NCI-H1694 treated with DMSO at 0.1 percent for 48 hours (cell line): Measurements from ENCODE around the gene PCNX4.

Experiments used
- DNase-seq: peaks from one replicate; lab custom pipeline; 2025; lab: John Stamatoyannopoulos, UW

PCNX4 gene

DNA sequence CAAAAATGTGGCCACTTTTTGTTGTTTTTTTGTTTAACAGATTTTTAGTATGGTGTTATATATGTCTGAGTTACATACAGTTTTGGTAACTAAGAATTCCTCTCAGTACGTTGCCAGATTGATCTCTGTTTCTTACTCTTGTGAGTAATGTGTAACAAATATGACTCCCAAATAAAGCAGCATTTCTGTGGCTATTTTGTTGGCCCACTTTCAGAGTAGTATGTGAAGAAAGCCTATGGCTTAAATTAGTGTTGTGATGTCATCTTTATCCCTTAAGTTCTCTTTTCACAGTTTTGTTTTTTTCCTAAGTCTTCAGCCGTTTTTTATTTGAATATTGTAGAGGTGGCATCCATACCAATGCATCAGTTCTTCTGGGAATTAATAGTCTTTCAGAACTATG, 10.7 kb downstream of the PCNX4 start:
- DNase-seq: no peak

DNA sequence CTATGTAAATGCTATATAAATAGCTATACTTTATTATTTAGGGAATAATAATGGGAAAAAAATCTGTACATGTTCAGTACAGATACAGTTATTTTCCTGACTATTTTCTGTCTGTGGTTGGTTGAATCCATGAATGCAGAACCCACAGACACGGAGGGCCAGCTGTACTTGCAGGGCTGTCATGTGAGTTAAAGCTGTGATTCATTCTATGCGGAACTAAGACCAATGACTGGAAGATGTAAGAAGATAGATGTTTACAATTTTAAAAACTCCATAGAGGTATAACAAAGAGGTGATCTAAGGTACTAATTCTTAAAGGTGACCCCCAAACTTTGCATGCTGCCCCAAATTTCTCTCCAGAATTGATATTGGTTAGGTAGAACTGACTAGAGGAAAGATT, 14.6 kb downstream of the PCNX4 start:
- DNase-seq: no peak

DNA sequence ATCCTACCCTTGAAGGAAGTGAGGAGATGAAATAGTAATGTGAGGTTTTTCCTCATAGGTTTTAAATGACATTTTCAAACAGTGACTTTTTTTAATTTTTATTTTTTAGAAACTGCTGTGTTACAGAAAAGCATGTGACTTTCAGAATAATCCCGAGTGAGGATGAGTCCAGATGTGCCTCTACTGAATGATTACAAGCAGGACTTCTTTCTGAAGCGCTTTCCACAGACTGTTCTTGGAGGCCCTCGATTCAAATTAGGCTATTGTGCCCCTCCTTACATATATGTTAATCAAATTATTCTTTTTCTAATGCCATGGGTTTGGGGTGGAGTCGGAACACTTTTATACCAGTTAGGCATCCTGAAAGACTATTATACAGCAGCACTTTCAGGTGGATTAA, 15.8 kb downstream of the PCNX4 start:
- DNase-seq: no peak

DNA sequence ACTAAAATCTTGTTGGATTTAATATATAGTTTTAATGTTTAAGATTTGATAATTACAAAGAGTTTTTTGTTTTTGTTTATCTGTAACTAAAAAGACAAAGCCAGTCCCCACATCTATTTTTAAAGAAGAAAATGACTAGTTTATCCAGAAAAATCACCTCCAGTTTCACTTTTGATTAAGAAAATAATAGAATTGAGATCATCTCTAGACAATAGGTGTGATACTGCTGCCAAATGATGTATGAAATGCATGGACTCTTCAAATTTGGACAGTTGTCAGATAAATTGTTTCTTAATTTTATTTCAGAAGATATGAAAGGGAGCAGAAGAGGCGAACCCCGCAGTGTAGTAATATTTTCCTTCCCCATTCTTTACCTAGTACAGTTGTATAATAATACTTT, 20.0 kb downstream of the PCNX4 start:
- no peak for DNase-seq

DNA sequence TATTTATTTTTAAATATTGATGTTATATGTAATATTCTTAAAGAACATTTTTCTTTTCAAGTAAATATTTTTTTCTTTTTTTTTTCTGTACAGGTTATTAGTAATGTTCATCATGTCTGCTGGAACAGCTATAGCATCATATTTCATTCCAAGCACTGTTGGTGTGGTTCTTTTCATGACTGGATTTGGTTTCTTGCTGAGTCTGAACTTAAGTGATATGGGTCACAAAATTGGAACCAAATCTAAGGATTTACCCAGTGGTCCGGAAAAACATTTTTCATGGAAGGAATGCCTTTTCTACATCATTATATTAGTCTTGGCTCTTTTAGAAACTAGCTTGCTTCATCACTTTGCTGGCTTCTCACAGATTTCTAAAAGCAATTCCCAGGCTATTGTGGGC, 23.2 kb downstream of the PCNX4 start:
- DNase-seq: no peak

DNA sequence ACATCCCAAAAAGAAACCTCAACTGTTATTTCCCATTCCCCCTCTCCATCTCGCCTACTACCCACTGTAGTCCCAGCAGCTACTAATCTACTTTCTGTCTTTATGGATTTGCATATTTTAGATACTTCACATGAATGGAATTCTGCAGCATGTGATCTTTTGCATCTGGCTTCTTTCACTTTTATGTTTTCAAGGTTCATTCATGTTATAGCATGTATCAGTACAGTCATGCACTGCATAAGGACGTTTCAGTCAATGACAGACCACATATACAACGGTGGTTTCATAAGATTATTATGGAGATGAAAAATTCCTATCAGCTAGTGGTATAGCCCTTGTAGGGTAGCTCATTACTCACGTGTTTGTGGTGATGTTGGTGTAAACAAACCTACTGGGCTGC, 24.5 kb downstream of the PCNX4 start:
- DNase-seq: no peak

DNA sequence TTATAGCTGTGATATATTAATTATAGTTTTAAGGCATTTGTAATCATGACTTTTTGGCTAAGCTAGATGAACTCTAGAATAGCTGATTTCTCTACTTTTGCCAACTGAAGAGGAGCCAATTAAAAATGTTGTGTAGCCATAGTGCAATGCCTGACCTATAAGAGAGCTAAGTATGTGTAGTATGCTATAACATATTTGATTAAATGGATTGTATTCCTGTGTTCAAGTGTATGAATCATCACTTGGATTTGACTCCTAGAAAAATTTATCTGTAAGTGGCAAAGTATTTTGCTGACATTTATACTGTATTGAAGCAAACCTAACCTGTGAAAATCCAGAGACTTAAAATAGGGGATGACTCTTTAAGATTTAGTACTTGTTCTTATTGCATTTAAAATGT, 34.2 kb downstream of the PCNX4 start:
- no peak for DNase-seq

DNA sequence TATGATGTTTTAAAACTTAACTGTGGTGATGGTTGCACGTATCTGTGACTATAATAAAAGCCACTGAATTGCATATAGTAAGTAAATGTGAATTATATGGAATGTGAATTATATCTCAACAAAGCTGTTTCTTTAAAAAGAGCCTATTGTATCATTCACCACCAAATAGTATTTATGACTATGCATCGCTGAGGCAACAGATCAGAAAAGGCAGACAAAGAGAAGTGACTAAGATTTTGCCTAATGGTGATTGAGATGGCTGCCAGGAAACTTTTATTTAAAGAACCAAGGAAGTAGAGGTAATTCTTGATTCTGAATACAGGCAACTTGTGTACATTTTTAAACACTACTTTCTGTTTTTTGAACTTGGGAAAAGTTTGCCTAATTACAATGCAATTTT, 41.8 kb downstream of the PCNX4 start:
- no peak for DNase-seq

DNA sequence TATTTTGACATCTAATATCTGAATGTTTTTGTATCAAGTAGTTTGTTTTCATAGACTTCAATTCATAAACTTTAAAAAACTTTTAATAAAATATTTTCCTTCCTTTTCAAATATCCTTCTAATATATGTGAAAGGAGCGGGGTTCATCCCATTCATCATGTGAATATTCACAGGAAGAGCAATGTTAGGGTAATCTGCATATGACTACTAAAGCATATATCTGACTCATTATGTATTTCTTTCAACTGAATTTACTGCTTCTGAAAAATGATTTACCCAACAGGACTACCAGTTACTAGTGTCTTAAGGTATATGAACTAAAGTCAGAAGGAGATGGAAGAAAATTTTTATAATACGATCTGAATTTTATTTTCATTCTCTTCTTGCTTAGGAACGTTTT, 43.0 kb downstream of the PCNX4 start:
- no peak for DNase-seq

DNA sequence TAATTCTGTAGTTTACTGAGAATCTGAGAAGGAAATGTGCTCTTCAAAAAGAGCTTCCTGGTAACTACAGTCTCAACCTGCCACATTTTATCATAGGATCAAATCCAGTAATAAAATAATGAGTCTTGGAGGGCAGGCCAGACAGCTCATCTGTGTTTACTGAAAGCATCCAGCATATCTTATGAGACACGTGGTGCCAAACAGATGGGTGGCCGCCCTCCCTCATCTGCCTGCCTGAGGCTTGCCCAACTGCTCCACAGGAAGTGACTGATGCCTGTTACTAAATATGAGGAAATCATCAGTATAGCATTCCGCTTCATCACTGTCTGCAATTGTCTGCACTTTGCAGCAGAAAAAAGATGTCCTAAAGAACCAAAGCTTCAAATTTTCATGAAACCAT, 60.0 kb downstream of the PCNX4 start:
- peak; percentile 97 for DNase-seq

DNA sequence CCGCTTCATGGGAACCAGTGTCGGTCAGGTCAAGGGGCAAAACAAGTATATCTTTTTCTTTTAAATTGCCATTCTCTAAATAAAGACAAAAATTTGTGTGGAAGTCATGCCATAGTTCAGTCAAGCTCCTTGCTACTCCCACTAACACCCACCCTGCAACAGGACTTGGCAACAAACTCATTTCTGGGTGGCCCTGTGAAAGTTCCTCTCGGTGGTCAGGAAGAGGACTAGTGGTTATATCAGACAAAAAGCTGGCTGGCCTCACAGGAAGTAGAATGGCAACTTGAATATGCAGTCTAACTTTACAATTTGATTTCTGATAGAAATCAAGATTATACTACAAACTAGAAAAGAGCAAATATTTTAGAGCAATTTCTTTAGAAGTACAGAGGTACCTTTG, 62.3 kb downstream of the PCNX4 start:
- no peak for DNase-seq

DNA sequence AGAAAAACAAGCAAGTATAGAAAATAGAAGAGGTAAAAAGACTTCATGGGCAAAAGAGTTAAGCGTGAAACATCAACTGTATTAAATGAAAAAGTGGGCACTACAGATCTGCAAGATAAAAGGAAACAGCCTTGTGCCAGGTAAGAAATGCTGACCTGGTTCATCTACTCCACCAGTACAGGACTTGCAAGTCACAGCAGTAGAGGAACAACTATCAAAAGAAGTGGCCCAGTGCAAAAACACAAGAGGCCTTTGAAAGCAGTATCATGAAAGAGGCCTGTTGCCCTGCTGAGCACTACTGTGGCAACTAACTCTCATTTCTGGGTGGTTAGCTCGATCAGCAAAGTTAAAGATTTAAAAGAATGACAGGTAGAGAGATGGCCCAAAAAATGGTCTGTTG, 62.9 kb downstream of the PCNX4 start:
- no peak for DNase-seq

DNA sequence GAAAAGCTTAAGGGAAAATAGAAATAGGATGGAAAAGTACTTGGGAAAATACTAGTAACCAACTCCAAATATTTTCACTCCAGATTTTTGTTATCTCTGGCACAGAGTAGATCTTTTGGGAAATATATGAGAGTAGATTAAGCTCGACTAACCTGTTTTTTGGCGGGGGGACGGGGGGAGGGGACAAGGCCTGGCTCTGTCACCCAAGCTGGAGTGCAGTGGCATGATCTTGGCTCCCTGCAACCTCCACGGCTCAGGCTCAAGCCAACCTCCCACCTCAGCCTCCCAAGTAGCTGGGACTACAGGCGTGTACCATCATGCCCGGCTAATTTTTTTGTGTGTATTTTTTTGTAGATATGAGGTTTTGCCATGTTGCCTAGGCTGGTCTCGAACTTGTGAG, 68.7 kb downstream of the PCNX4 start:
- DNase-seq: no peak

DNA sequence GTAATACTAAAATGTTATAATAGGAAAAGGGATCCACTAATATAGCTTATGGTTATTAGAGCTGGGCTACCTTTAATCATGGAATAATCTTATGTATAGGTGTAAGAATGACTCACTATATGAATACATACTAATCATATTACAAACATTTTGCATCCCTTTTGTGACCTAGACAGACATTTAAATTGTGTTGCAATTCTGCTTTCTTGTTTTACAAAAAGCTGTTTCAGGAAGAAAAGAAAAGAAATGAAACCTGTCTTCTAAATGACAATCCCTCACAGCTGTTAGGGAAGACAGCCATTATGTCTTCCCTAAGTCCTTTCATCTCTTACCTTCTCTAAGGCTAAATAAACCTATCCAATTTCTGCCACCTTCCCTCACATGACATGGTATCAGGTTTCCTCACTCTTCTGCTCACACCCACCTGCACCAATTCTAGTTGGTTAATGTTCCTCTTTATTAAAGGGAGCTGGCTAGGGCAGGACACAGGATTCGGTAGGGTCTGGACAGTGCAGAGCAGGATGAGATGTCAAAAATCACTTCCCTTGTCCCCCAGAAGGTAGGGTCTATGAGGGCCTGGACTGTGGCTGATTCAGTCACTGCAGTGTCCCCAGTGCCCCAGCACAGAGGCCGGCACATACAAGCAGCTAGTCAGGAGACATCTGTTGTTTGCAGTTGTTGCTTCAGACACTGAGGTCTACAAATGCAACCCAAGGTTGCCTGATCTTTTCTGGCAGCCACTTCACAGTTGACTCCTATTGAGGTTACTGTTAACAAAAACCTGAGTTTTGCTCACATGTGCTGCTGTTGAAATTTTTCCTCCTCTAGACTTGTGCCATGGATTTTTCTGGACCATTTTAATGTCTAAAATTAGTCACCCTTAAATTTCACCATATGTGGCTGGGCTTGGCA, 69.7 kb downstream of the PCNX4 start:
- DNase-seq: peak; percentile 45

DNA sequence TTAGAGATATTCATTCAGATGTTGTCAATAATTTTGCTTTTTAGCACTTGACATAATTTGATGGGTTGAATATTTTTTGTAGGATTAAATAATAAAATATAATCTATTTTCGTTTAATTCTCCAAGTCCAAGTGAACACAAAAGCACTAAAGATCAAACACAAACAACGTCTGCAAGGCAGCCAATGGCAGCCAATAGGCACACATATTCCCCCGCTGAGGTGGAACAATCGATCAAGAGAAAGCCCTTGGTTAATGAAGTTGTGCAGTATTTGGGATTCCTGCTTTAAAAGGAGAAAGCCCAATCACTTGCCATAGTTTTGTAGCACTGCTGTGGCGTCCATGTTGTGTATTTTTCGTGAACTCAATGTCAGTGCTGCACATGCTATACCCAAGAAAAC, 72.0 kb downstream of the PCNX4 start:
- no peak for DNase-seq

DNA sequence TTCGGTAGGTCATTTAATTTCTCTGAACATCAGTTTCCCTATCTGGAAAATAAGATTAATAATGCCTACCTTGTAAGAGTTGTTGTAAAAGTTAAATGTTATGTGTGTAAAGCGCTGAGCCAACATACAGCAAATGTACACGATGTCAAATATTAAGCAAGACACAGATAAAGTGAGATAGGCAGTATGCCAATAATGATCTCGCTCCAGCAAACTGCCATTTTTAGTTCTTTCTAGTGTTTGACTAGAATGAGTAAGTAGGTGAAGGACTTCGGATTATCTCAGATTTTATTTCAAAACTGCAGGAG, 72.6 kb downstream of the PCNX4 start:
- DNase-seq: no peak

DNA sequence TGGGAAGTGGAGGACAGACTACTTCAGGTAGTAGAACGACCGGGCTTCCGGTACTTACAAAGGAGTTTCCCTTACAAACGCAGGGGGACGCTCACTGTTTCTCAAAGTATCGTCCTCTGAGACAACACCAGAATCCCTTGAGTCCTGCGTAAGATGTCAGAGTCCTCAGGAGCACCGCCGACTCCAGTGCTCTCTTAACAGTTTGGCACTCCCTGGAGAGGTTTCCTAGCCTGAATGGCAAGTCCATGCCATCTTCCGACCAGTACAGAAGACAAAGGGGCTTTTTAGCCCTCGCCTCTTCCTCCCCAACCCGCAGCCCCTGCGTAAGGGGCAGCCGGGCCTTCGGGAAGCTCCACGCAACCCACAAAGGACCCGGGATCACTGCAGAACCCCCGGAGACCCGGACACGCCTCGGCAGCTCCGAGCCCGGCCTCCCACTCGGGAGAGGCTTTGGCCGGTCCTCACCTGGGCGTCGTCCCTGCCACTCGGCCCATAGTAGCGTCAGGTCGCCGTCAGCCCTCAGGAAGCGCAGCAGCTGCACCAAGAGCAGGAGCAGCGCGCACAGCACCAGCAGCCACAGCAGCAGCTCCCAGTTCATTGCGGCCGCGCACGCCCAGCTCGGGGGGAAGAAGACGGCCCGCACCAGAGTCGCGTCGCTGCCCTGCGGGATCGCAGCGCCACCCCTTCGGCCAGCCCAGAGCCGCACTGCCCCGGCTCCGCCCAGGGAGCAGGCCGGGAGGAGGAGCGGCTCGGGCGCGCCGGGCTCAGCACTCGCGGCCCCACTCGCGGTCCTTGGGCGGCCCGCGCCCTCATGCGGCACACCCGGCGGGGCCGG, 73.2 kb downstream of the PCNX4 start, which contains the start of gene DHRS7:
TSS of gene DHRS7 (minus strand) at position 687 of the 835 bp plus-strand sequence. CDS start at position 598, 89 bp downstream.
- DNase-seq: peak; percentile 66

DNA sequence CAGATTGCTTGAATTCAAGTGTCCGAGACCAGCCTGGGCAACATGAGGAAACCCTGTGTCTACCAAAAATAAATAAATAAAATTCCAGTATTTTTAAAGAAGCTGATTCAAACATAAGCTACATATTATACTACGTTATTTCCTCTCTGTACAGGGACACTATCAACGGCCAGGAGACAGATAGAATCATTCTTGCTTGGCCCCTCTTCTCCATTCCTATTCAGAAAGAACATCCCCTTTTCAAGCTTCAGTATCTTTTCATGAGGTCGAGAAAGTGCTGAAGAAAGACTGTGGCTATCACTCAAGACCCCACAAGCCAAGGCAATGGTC, 73.8 kb downstream of the PCNX4 start:
- peak; percentile 35 for DNase-seq

DNA sequence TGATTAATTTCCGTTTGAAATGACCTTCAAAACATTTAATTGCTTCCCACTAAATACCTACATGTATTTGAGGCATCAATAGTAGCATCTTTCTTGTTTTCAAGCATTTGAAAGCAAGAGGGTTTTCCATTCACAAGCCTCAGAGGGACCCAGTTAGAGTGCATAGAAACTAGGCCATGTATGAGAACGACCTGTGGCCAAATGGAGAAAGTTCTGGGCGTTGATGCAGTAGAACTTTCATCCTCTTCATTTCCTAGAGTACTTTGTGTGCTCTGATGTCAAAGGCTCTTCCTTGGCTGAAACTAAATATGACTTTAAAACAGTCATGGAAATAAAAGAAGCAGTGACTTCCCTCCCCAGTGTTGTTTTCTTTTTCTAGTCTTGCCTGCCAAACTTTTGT, 74.4 kb downstream of the PCNX4 start:
- DNase-seq: no peak

DNA sequence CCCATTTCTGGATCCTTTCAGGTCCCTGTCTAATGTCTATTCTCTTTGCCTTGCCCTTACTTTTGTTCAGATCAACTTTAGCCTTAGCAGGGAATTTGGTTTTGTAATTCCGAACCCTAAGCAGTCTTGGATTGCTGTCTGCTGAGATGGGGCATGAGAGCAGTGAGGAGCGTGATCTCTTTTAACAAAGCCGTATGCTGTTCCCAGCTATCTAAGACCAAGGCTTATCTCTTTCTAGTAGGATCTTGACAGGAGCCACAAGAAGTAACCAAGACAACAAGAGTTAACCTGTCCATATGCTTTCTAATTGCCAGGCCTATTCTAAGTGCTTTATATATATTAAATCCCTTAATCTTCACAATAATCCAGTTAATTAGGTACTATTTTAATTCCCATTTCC, 78.0 kb downstream of the PCNX4 start:
- DNase-seq: no peak

DNA sequence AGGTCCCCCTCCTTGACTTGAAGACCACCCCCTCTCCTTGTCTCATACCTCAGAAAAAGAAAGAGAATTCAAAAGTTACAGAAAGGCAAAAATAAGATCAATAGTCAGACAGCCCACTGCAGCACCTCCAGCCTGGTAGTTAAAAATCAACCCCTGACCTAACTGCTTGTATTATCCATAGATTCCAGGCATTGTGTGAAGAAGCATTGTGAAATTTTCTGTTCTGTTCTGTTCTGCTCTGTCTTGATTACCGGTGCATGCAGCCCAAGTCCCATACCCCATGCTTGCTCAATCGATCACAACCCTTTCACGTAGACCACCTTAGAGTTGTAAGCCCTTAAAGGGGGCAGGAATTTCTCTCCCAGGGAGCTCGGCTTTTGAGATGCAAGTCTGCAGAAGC, 79.2 kb downstream of the PCNX4 start:
- no peak for DNase-seq

DNA sequence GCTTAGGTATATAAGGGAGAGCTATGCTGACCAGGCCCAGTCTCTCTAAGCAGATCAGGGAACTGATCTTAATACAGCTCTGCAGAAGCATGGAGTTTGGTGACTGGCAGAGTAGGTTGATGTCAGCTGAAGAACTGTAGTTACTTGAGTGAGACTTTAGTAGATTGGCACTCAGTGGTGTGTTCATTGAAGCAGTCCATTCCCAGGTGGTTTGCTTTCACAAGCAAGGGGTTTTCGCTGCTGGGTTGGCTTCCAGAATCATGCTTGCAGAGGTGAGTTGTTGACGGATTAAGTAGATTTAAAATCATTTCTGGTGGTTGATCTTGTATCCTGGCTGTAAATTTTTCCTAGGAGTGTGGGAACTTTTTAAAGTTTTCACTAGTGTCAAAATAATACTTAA, 80.0 kb downstream of the PCNX4 start:
- DNase-seq: no peak
